LNCaP clone FGC (cell line): ENCODE measurements around the gene SPTBN1.
"Not testable (repeated sequence)": the region's sequence is repeated elsewhere in the genome, so short reads cannot be mapped to it uniquely, and the experiment has no call there.

Experiments
- DNase-seq: peaks from one replicate; pipeline ENCODE4 v3.0.0-alpha.2; 2011; ENCODE audit warnings: low read depth
- H3K4me3 ChIP-seq: 2 replicates; pipeline ENCODE4 v1.5.1; 2011; ENCODE audit warnings: mild to moderate bottlenecking, low read depth, low read length, control low read depth
- CTCF ChIP-seq: IDR thresholded peaks from 2 replicates; pipeline ENCODE4 v1.5.1; 2012; ENCODE audit warnings: mild to moderate bottlenecking; ENCODE audit not compliant: control insufficient read depth, insufficient read depth; ENCODE audit errors: extremely low read depth

Gene SPTBN1

DNA sequence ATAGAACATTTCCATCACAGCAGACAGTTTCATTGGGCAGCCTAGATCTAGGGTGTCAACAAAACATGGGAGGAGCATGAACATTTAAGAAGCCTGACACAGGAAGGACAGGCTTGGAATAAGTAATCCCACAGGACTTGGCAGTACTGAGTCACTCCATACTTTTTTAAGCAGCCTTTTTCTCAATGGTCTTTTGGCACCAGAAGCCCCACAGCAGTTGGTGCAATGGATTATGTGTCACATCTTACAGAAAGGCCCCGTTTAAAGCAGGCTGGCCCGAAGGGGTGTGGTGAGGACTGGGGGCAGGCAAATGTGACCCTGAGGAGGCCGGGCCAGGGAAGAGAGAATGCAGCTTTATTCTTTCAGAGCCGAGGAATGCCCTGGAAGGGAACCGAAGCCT, 26.6 kb downstream of the SPTBN1 start:
- no peak for DNase-seq
- H3K4me3 ChIP-seq = no peak overlapping the region
- no peak for TF ChIP-seq CTCF

- DNase-seq = no peak
- TF ChIP-seq CTCF = no peak
These were observed 27.3 kb downstream of the SPTBN1 start for GRCh38 chr2:54483426-54483825.

GRCh38 chr2:54485756-54486155, 29.6 kb downstream of the SPTBN1 start:
- not testable (repeated sequence) for DNase-seq, H3K4me3 ChIP-seq

More at GRCh38 chr2:54483426-54483825, 27.3 kb downstream of the SPTBN1 start:
- H3K4me3 ChIP-seq = no peak overlapping the region

GRCh38 chr2:54486766-54487165, 30.6 kb downstream of the SPTBN1 start:
- DNase-seq = no peak
- TF ChIP-seq CTCF = no peak
- no peak overlapping the region for H3K4me3 ChIP-seq

DNA sequence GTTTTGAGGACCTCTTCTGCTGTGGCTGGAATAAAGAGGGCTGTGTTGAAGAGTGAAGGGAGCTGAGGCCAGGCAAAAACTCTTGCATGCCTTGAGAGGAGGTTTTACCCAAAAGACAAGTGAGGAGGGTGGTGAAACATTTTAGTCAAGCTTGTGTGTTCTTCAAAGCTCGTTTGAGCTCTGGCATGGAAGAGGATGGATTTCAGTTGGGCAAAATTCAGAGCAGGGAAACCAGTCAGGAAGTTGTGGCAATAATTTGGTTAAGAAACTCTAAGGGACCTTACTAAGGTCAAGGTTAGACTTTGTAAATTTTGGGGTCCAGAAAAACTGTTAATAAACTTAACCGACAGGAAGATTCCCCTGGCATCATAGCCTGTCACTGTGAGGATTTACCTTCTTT, 34.7 kb downstream of the SPTBN1 start:
- H3K4me3 ChIP-seq = no peak overlapping the region
- no peak for TF ChIP-seq CTCF

DNA sequence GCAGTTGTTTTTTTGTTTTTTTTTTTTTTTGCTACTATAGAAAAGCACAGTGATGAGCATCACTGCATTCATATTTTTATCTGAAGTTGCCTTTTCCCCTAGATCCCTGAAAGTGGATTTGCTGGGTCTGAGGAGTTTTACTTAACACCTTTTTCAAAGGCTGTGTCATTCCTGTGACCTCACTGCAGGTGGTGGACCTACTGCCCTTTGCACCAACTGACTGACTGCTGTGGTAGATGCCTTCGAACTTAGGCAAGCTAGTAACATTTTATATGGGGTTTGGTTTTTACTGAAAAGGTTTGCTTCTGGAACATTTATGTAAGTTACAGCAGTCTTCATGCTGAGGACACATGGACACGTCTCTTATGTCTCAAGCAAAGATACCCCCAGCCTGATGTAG, 36.2 kb downstream of the SPTBN1 start:
- no peak for DNase-seq
- no peak overlapping the region for H3K4me3 ChIP-seq

More for the DNA sequence above, 34.7 kb downstream of the SPTBN1 start:
- DNase-seq = no peak

GRCh38 chr2:54494087-54494486, 38.0 kb downstream of the SPTBN1 start:
- H3K4me3 ChIP-seq = no peak overlapping the region
- TF ChIP-seq CTCF = no peak
- DNase-seq = no peak

More for the DNA sequence above, 36.2 kb downstream of the SPTBN1 start:
- no peak for TF ChIP-seq CTCF

- no peak overlapping the region for H3K4me3 ChIP-seq
- DNase-seq = no peak
- no peak for TF ChIP-seq CTCF
These were observed 40.8 kb downstream of the SPTBN1 start for GRCh38 chr2:54496920-54497319.
